GM12873 (cell line): ENCODE results near the gene LSM7.

Experiments used
- TF ChIP-seq, protein P1 (sequence below): IDR thresholded peaks from 2 replicates; pipeline ENCODE4 v1.5.1; 2012; ENCODE audit warnings: low read depth, mild to moderate bottlenecking, moderate library complexity, low read length, control low read depth; ENCODE audit not compliant: insufficient read depth; ENCODE audit errors: missing control alignments

The LSM7 gene

DNA sequence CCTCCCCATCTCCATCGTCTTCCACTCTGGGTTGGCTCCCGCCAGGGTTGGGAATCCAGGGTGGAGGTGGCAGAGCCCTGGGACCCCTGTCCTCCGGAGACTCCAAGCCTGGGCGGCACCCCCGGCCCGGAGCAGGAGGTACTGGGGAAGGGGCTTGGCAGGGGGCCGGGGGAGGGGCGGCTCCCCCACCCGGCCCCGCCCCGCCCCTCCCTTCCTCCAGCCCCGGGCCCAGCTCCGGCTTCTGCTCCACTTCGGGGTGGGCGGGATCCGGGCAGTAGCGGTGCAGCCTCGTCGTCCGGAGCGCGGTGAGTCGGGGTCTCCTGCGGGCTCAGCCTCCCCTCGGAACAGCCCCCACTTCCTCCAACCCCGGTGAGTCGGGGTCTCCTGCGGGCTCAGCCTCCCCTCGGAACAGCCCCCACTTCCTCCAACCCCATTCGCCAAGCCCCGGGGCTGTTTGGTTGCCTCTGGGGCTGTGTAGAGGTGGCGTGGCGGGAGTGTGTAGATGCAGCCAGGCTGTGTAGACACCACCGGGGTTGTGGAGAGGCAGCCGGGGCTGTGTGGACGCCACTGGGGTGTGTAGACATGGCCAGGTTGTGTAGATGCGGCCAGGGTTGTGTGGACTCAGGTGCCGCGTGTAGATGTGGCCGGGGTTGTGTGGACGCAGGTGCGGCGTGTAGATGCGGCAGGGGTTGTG is 31.8 kb upstream of the LSM7 start, which contains the start of gene TMPRSS9:
TMPRSS9 (plus strand) TSS at position 274 of the 694 bp plus-strand sequence. CDS start 29,521 bp downstream, outside the sequence.
- TF ChIP-seq, protein P1, sequence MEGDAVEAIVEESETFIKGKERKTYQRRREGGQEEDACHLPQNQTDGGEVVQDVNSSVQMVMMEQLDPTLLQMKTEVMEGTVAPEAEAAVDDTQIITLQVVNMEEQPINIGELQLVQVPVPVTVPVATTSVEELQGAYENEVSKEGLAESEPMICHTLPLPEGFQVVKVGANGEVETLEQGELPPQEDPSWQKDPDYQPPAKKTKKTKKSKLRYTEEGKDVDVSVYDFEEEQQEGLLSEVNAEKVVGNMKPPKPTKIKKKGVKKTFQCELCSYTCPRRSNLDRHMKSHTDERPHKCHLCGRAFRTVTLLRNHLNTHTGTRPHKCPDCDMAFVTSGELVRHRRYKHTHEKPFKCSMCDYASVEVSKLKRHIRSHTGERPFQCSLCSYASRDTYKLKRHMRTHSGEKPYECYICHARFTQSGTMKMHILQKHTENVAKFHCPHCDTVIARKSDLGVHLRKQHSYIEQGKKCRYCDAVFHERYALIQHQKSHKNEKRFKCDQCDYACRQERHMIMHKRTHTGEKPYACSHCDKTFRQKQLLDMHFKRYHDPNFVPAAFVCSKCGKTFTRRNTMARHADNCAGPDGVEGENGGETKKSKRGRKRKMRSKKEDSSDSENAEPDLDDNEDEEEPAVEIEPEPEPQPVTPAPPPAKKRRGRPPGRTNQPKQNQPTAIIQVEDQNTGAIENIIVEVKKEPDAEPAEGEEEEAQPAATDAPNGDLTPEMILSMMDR = no peak

DNA sequence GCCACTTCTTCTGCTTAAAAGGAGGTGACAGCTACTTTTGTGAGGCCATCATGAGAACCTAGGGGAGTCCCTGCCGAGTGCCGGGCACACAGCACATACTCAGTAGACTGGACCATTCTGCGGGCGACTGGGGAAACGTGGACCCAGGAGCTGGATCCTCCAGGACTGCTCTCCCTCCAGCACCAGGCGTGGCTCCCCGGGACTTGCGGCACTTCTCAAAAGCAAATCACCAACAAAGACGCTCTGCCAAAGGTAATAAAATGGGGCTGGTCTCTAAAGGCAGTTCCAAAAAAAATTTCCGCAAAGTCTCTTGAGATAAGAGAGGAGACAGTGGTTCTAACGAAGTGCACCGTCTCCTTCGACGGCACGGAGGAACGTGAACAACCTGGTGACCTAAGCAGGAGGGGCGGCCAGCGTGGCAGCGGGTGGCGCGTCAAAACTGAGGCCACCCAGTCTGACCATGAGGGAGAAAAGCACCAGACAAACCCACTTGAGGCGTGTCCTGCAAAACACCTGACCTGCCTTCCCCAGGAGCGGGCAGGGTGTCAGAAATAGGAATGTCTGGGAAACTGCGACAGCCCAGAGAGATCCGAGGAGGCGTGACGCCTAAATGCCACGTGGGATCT is 30.3 kb upstream of the LSM7 start:
- TF ChIP-seq, protein P1 = no peak

DNA sequence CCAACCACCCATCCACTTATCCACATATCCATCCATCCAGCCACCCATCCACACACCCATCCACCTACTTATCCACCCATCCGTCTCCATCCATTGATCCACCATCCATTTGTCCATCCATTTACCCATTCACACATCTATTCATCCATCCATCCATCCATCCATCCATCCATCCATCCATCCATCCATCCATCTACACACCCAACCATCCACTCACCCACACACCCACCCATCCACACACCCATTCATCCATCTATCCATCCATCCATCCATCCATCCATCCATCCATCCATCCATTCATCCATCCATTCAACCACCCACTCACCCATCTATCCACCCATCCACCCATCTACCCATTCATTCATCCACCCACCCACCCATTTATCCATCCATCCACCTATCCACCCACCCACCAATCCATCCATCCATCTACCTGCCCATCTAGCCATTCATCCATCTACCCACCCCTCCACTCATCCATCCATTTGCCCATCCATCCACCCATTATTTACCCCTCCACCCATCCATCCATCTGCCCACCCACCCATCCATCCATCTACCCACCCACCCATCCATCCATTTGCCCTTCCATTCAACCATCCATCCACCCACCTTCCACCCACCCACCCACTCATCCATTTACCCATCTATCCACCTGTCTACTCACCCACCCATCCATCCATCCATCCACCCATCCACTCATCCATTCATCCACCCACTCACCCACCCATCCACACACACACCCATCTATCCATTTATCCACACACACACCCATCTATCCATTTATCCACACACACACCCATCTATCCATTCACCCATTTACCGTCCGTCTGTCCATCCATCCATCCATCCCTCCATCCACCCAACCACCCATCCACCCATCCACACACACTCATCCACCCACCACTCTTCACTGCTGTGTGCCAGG is 29.2 kb upstream of the LSM7 start:
- TF ChIP-seq, protein P1 = no peak

DNA sequence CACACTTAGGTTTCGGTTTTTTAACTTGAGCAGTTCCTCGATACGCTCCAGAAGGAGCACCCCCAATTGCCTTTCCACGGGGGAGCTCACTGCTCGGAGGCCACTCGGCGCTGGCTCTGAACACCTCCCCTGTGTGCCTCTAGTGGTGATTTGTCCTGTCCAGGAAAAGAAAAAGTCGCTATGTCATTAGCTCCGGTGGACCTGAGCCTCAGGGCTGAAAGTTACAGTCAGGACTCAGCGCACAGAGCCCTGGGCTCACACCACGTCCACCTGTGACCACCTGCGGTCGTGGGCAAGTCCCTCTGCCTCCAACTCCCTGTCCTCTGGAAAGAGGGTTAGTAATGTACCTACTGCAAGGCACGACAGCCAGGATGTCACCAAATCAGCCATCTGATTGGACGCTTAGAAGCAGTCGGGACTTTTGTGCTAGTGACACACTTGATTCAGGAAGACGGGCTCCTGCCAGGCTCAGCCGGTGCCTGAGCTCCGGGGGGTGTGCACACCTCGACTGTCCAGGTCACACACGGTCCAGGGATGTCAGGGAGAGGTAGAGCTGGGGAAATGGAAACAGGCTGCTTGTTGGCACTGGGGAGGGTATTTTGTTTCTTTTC is 27.8 kb upstream of the LSM7 start:
- TF ChIP-seq, protein P1 = peak; percentile 4

DNA sequence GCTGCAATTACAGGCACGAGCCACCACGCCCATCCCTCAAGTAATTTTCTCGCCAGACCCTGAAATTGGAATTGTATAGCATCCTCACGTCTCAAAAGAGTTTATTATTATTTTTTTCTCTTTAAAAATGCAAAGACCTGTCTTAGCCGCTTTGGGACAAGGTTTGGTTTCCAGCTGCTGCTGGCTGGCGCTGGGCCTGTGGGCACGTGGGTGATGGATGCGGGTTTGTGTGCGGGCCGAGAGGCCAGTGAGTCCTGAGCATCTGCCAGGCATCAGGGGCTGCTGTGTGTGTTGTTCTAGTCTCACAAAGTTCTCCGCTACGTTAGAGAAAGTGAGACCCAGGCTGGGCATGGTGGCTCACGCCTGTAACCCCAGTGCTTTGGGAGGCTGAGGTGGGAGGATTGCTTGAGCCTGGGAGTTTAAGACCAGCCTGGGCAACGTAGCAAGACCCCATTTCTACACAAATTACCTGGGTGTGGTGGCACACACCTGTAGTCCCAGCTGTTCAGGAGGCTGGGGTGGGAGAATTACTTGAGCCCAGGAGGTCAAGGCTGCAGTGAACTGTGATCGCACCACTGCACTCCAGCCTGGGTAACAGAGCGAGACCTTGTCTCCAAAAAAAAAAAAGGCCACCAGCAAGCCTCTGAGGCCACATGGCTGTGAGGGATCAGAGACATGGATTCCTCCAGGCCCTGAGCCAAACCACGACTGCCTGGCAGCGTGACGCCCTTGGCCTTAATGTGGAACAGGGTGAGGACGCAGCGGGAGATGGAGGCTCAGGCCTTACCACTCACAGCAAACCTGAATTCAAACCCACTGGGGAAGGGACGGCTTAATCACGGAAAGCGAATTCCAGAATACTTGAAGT is 27.0 kb upstream of the LSM7 start:
- TF ChIP-seq, protein P1 = no peak

DNA sequence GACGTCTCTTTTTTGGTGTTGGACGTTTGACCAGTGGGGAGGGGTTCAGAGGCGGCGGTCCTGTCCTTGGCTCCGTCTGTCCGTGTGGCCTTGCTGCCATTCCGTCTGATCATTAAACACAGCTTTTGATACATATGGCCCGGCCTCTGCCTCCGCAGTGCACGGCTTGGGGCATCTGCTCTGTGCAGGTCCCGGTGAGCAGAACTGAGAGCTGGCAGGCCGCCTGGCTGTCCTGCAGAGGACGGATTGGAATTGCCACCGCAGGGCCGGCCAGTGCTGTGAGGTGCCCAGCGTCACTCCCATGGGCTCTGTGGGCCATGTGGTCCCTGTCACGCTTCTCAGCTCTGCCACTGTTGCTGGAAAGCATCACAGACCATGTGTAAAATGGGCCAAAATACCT is 26.3 kb upstream of the LSM7 start:
- TF ChIP-seq, protein P1 = no peak
